HG03135 (cell line): Measurements from ENCODE around the gene SLC22A3.
"Not testable (repeated sequence)": the region's sequence is repeated elsewhere in the genome, so short reads cannot be mapped to it uniquely, and the experiment has no call there.

Source experiments
- ATAC-seq: cut with Tn5 transposase; IDR thresholded peaks from one replicate; pipeline ENCODE4 v1.9.1; 2021; ENCODE audit warnings: mild to moderate bottlenecking, moderate library complexity; ENCODE audit not compliant: unreplicated experiment

SLC22A3 gene, protein sequence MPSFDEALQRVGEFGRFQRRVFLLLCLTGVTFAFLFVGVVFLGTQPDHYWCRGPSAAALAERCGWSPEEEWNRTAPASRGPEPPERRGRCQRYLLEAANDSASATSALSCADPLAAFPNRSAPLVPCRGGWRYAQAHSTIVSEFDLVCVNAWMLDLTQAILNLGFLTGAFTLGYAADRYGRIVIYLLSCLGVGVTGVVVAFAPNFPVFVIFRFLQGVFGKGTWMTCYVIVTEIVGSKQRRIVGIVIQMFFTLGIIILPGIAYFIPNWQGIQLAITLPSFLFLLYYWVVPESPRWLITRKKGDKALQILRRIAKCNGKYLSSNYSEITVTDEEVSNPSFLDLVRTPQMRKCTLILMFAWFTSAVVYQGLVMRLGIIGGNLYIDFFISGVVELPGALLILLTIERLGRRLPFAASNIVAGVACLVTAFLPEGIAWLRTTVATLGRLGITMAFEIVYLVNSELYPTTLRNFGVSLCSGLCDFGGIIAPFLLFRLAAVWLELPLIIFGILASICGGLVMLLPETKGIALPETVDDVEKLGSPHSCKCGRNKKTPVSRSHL

DNA sequence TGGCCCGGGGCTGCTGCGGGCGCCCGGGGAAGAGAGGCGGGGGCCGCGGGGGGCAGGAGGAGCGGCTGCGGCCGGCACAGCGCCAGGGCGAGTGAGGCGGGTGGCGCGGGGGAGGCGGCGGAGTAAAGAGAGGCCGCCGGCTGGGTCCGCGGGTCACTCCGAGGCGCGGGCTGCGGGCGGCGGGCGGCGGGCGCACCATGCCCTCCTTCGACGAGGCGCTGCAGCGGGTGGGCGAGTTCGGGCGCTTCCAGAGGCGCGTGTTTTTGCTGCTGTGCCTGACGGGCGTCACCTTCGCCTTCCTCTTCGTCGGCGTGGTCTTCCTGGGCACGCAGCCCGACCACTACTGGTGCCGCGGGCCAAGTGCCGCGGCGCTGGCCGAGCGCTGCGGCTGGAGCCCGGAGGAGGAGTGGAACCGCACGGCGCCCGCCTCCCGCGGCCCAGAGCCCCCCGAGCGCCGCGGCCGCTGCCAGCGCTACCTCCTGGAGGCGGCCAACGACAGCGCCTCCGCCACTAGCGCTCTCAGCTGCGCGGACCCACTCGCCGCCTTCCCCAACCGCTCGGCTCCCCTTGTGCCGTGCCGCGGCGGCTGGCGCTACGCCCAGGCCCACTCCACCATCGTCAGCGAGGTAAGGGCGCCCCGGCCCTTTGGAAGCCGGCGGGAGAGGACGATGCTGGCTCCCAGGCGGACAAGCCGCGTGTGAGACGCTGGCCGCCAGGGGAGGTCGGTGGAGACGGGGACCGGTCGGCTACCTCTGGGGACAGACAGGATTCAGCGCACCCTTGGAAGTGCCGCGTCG, at the start of gene SLC22A3:
TSS of gene SLC22A3 (plus strand) at position 156 of the 797 bp plus-strand sequence. CDS start at position 198, 42 bp downstream.
- ATAC-seq = no peak

DNA sequence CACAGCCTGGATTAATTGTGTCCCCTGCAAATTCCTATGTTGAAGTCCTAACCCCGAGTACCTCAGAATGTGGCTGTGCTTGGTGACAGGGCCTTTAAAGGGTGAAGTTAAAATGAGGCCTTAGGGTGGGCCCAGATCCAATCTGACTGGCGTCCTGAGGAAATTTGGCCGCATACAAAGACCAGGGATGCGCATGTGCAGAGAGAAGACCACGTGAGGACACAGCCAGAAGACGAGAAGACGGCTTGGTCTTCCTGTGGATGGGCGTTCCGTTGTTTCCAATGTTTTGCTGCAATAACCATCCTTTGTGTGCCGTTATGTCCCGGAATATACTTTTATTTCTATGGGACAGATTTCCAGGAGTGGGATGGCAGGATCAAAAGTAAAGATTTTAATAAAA, 48.6 kb upstream of the SLC22A3 start:
- no peak for ATAC-seq

DNA sequence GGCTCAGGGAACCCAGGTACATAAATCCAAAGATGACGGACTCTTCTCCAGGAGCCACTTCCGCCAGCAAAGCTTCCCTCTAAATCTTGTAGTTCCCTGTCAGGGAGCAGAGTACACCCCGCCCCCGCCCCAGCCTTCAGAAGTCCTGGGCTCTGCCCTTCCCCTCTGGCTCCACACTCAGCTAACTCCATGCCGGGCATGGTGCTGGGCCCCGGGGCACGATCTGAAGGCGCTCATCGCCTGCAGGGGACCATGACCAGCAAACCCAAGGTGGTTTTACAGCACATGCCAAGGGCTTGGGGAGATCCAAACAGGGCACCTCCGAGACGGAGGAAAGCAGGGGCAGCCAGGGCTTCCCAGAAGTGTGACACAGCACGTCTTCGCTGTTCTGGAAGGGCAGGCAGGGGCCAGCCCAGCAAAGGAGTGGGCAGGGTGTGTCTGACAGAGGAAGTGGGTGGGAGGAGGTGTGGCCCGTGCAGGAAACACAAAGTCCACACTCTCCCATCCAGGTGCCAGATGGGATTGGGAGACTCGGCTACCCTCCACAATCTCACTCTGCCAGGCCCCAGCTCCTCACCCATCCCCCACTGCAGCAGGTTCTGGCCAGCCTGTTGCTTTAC, 48.0 kb upstream of the SLC22A3 start:
- ATAC-seq = no peak

DNA sequence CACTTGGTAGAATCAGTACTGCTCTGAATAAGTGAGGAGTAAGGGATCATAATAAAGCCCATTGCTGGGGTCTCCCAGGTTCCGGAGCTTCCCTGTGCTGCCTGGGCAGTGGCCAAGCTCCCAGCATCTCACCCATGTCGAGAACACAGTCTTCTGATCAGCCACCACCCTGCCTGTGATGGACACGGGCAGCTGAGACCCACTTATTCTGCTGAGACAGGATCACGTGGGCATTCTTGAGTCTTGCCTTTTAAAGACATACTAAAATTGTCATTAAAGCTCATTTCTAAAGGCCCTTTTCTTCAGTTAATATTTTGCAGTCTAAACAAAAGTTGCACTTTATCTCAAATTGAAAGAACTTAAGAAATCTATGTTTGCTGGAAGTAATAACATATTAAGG, 46.8 kb upstream of the SLC22A3 start:
- no peak for ATAC-seq

DNA sequence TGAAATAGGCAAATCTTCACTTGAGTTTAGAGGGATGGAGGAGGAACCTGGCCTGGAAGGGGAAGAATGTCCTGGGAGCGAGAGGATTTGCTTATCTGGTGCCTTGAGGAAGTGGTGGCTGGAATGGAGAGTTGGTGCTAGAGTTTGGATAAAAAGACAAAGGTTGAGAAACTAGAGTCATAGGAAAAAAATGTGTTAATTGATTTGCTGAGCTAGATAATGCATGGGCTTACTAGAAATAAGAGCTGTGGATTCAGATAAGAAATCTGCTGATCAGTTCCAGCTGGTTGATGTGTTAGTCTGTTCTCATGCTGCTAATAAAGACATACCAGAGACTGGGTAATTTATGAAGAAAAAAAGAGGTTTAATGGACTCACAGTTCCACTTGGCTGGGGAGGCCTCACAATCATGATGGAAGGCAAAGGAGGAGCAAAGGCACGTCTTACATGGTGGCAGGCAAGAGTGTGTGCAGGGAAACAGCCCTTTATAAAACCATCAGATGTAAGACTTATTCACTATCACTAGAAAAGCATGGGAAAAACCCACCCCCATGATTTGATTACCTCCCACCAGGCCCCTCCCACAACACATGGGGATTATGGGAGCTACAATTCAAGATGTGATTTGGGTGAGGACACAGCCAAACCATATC, 45.6 kb upstream of the SLC22A3 start:
- not testable (repeated sequence) for ATAC-seq

DNA sequence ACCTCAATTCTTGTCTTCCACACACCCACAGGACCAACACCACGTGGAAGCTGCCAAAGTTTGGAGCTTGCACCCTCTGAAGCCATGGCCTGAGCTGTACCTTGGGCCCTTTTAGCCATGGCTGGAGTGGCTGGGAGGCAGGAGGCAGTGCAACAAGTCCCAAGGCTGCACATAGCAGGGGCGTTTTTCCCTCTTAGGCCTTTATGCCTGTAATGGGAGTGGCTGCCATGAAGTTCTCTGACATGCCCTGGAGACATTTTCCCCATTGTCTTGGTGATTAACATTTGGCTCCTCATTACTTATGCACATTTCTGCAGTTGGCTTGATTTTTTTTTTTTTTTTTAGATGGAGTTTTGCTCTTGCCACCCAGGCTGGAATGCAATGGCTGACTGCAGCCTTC, 44.4 kb upstream of the SLC22A3 start:
- no peak for ATAC-seq

DNA sequence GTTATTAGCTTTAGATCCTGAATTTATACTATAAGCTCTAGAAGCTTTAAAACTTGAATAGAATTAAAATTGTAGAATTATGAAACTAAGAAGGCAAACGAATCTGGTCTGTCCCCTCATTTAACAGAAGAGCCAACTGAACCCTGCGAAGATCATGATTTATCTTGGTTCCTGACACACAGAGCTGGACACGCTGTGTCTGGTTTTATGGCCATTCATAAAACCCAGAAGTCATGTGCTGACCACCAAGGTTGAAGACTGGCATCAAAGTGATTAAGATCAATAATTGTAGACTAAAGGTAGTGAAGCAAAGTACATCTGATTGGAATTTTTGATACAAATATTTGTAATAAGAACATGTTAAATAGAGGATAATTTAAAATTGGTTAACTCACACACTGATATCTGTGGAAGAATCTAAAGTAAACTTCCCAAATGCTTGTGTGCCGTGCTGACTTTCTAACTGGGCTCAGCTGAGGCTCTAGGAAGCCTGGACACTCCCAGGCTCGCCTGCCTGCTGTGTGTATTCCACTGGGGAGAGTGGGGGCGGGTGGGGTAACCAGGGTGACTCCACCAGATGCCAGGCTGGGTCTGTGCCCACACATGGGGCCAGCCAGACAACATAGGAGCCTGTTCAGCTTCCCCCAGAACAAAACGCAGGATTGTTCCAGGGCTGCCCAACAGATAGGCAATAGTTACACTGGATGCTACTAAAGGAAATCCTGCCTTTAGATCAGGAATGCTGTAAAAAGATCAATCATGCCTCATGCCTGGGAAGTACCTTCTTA, 42.1 kb upstream of the SLC22A3 start:
- ATAC-seq = no peak

DNA sequence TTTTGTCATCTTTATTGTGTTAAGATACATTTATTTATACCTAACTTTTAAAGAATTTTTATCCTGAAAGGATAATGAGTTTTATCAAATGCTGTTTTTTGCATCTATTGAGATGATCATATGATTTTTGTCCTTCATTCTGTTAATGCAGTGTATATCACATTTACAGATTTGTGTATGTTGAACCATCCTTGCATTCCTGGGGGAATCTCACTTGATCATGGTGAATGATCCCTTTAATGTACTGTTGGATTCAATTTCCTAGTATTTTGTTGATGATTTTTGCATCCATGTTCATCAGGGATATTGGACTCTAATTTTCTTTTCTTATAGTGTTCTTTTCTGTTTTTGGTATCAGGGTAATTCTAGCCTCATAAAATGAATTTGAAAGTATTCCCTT, 38.5 kb upstream of the SLC22A3 start:
- ATAC-seq = no peak

DNA sequence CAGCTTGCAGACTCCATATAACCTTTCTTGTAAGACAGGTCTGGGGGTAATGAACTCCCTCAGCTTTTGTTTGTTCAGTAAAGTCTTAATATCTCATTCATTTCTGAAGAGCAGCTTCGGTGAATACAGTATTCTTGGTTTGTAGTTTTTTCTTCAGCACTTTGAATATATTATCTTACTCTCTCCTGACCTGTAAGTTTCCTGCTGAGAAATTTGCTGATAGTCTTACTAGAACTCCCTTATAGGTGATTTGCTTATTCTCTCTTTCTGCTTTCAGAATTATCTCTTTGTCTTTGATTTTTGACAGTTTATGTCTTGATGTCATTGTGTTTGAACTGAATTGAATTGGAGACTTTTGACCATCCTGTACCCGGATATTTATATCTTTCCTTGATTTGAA, 35.3 kb upstream of the SLC22A3 start:
- ATAC-seq = no peak

DNA sequence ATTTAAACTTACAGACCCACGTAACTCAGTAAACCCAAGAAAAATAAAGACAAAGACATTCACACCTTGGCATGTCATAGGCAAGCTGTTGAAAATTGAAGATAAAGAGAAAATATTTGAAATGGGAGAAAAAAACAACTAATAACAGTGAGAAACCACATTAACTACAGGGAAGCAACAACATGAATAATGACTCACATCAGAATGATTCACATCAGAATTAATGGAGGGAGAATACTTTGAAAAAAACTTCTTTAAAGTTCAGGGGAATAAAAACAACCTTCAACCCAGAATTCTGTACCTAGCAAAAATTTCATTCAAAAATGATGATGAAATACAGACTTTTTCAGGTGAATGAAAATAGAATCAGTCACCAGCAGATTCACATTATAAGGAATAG, 32.9 kb upstream of the SLC22A3 start:
- no peak for ATAC-seq

DNA sequence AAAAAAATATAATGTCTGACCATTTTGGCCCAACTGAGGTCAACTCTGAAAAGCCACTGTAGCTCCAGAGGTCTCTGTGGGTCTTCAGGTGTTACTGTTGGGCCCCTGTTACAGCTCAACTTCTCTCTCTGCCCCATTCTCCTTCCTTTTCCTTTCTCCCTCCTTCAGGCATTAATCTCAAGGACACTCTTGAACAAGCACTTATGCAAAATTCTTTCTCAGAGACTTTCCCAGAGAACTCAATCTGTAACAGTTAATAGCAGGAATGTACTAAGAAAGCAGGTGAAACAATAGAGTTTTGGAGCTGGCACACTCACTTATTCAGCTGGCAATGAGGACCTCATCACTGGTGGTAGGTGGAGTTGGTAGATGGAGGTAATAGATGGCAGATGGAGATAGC, 31.9 kb upstream of the SLC22A3 start:
- ATAC-seq = no peak

DNA sequence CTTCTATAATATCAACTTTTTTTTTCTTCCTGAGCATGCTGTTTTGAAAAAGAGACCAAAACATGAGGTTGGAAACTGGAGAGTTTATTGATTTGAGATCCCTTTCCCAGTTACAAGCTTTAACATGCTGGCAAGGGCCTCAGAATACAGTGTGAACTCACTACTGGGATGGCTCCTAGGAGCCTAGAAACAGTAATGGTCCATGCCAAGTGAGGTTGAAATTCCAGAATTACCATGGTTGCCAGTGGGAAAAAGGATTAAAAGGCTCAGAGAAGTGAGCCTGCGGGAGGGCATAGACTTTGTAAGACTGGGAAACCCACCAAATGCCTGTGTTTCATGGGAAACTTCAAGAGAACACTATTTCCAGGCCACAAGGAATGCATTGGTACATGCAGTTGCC, 28.9 kb upstream of the SLC22A3 start:
- no peak for ATAC-seq

DNA sequence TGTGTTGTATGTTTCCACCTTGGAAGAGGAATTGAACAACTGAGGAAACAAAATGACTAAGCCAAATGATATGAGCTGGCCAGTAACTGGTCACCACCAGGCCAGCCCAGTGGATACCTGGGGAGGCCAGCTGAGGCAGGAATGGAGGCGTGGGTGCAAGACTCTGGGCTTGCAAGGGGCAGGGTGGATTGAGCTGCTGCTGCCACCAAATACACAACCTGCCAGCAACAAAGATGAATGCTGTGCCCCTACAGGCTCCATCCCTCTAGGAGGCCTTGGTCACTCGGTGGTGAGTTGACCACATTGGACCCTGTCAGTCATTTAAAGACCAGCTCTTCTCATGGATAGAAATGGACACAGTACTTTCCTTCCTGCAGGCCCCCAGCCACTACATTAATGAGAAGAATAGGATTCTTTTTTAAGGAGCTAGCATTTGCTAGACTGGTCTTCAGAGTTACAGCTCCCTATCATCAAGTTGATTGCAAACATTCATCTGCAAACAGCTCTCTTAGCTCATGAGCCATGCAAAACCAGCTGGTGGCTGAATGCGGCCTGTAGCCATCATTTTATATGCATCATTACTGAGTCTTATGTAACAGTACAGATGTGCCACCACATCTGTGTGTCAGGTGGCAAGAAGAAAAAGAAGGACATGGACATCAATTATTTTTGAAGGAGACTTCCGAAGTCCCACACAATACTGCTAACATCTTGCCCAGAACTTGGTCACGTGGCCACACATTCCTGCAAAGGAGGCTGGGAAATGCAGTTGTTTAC, 26.3 kb upstream of the SLC22A3 start:
- no peak for ATAC-seq

DNA sequence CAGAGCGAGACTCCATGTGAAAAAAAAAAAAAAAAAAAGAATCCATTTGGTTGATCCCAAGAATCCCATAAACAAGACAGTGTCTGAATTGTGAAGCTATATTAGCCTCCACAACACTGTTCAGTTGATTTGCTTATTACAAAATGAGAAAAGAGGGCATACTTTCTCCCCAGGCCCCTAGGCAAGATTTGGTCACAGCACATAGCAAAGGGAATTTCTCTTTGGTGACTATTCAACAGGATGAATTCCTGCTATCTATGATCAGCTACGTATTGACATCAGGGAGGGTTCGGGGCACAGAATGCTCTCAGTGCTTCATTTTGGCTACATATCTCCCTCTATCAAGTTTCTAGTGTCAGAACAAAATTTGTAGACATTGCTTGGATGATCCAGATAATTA, 20.2 kb upstream of the SLC22A3 start:
- no peak for ATAC-seq

DNA sequence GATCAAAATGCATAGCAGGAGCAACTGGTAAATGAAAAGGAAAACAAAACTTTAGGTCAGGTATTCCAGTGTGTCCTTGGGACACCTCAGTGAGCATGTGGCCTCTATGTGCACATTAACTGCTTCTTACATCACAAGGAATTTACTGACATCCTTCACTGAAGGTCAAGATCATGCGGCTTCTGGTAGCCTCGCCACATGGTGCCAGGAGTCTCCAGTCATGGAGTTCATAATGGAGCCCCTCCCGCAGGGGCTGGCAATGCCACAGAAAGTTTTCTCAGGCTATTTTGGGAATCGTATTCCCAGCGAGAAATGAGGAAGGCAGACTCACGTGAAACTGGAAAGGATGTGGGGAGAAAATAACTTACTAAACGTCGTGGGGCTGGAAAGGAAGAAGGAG, 19.7 kb upstream of the SLC22A3 start:
- ATAC-seq = no peak

DNA sequence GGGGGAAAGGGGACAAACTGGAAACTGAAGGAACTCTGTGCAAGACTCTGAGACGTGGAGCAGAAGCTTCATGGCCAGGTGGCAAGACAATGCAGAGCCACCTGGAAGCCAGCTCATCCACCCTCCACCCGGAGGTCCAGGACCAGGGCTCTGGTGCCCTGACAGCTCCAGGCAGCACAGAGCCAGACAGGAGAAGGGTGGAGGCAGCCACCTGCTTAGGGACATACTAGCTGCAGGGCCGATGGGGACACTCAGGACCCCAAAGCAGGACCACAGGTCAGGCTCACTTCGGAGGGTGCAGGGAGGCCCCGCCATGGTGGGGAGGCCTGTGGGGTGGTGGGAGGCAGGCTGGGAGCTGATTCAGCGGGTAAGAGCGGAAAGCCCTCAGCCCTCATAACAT, 19.0 kb upstream of the SLC22A3 start:
- ATAC-seq = no peak

DNA sequence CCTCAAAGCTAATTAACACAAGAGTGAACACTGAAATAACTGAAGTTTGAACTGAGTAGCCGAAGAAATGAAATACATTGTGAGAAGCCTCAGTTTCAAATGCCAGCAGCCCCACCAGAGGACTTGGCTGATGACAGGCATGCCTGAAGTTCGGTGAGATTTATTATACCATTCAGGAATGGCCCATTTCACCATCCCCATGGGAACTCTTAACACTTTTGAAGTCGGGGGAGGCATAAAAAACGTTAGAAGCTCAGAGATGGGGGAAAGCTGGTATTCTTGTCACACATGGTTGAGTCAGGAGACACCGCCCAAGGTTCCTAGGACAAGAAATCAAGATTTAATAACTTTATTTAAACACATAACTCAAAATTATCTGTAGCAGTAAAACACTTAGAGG, 17.6 kb upstream of the SLC22A3 start:
- ATAC-seq = no peak

DNA sequence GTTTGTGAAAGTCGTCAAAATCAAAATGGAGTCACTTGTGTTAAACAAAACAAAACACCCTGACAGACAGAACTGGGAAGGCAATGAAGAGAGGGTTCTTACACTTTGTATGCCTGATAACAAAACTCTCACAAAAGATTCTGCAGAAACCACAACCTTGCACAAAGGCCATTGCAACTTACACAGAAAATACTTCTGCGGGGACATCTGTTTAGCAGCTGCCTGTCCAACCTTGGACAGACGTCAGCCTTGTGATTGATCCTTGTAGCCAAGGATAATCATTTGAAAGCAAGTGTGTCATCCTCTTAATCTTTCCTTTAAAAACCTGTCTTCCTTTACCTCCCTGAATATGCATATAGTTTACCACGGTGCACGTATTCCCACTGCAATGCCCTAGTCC, 17.0 kb upstream of the SLC22A3 start:
- ATAC-seq = no peak

DNA sequence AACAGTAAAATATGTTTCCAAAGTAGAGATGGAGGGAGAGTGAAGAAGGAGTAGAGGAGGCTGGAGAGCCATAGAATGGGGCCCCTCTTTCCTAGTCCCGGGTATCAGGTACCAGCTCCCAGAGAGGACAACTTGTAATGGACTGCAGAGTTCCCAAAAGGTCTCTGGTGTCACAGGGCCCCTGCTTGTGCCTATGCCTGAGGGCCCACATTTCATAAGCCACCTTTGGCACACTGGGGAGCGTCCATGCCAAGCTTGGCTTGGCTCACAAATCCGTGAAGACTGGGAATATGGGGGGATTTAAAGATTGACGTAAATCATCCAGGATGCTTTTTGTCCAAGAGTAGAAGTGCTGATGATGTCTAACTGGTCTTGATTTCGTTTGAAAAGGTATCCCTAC, 16.4 kb upstream of the SLC22A3 start:
- ATAC-seq = no peak
